K562 (cell line): Measurements from ENCODE around the gene FAM24B. TPM values are rescaled to one million over a fixed set of nuclear protein-coding genes. Genes with fewer than 3 reads are reported as not detected.

Experiments
- ATAC-seq: fragments of 200-7000 bp; cut with Tn5 transposase; 3 replicates; pipeline ENCODE4 v1.9.1; 2020; ENCODE audit warnings: moderate library complexity
- BruUV-seq: library from RNA; stranded (reverse); fragments of 400-500 nt; replicated peaks from 2 replicates; lab custom pipeline; 2021; lab: Mats Ljungman, UMichigan
- CTCF ChIA-PET: fragments of 300-600 bp; formaldehyde crosslinking; extraction: SDS; loops from one replicate; lab custom pipeline; 2021; ENCODE audit warnings: low intra/inter-chr PET ratio; lab: Yijun Ruan, JAX
- POLR2A ChIA-PET: fragments of 300-600, 350-650 bp; sonication (Branson Sonifier 250); formaldehyde crosslinking; extraction: SDS; loops from one replicate; lab custom pipeline; 2021; ENCODE audit warnings: antibody characterized with exemption, inconsistent platforms; lab: Yijun Ruan, JAX
- DNase-seq, 4 experiments: peaks; one replicate each; pipeline versions ENCODE4 v3.0.0 to v3.0.0-alpha.2; 2011 to 2018; ENCODE audit warnings: low spot score in 3 of 4, mixed read lengths in 3 of 4; ENCODE audit errors: extremely low read depth in 1 of 4
- FAIRE-seq: peaks from 2 replicates; lab custom pipeline; 2011; peaks lifted over from hg19 to GRCh38; lab: Jason Lieb, UNC
- H2AFZ ChIP-seq: 2 replicates; pipeline ENCODE4 v1.6.0; 2011; ENCODE audit warnings: low read depth, low read length, control low read depth, inconsistent platforms
- H3K27ac ChIP-seq: fragments of 200-600 bp; 3 replicates; pipeline ENCODE4 v1.8.0; 2011; ENCODE audit warnings: low read depth, mild to moderate bottlenecking, control low read depth, inconsistent platforms, low read length, moderate library complexity, mixed read lengths; ENCODE audit errors: extremely low read depth
- H3K27me3 ChIP-seq, 2 experiments: fragments of 300-600 bp in 1 of 2; 2 replicates in 1 of 2; 3 replicates in 1 of 2; pipeline versions ENCODE4 v1.6.0 to v1.8.0; 2011; ENCODE audit warnings: inconsistent platforms in 2 of 2, low read length in 2 of 2, mild to moderate bottlenecking in 1 of 2, mixed read lengths in 1 of 2, moderate library complexity in 1 of 2; ENCODE audit not compliant: control insufficient read depth in 2 of 2, insufficient read depth in 2 of 2
- H3K36me3 ChIP-seq: fragments of 300-600 bp; 3 replicates; pipeline ENCODE4 v1.8.0; 2011; ENCODE audit warnings: mild to moderate bottlenecking, low read length, inconsistent platforms; ENCODE audit not compliant: control insufficient read depth, insufficient read depth
- H3K4me1 ChIP-seq, 2 experiments: fragments of 200-600 bp in 1 of 2; replicated peaks in 1 of 2; 2 replicates in 1 of 2; 3 replicates in 1 of 2; pipeline versions ENCODE4 v1.5.1 to v1.8.0; 2011; ENCODE audit warnings: inconsistent platforms in 2 of 2, low read length in 2 of 2, mild to moderate bottlenecking in 1 of 2, mixed read lengths in 1 of 2, moderate library complexity in 1 of 2; ENCODE audit not compliant: control insufficient read depth in 2 of 2, insufficient read depth in 2 of 2
- H3K4me2 ChIP-seq: 2 replicates; pipeline ENCODE4 v1.6.1; 2011; ENCODE audit warnings: low read length, control low read depth, inconsistent platforms, mixed read lengths; ENCODE audit not compliant: insufficient read depth
- H3K4me3 ChIP-seq: fragments of 200-600 bp; sonication (generic), shearing (Covaris generic); 2 replicates; pipeline ENCODE4 v1.5.1; 2016; ENCODE audit warnings: control low read depth, inconsistent platforms
- H3K79me2 ChIP-seq: fragments of 200-600 bp; 3 replicates; pipeline ENCODE4 v1.8.0; 2011; ENCODE audit warnings: low read length, inconsistent platforms; ENCODE audit not compliant: control insufficient read depth, insufficient read depth
- H3K9ac ChIP-seq, 2 experiments: 2 replicates each; pipeline versions ENCODE4 v1.6.0 to v1.6.1; 2011; ENCODE audit warnings: low read depth in 2 of 2, low read length in 2 of 2, control low read depth in 1 of 2, inconsistent platforms in 1 of 2, mild to moderate bottlenecking in 1 of 2, mixed read lengths in 1 of 2; ENCODE audit not compliant: insufficient read depth in 1 of 2
- H3K9me1 ChIP-seq: one replicate; pipeline ENCODE4 v1.6.0; 2011; ENCODE audit warnings: inconsistent platforms, mild to moderate bottlenecking, low read length, moderate library complexity; ENCODE audit not compliant: control insufficient read depth, insufficient read depth
- H3K9me3 ChIP-seq: replicated peaks from 2 replicates; pipeline ENCODE4 v1.5.1; 2011; ENCODE audit warnings: low read depth, low read length, inconsistent platforms; ENCODE audit not compliant: control insufficient read depth, insufficient read depth
- H4K20me1 ChIP-seq: replicated peaks from 2 replicates; pipeline ENCODE4 v1.6.1; 2011; ENCODE audit warnings: low read length, inconsistent platforms, mixed read lengths; ENCODE audit not compliant: control insufficient read depth, insufficient read depth
- ERF ChIP-seq: fragments of 450-650 bp; formaldehyde crosslinking; IDR thresholded peaks from 2 replicates; pipeline ENCODE4 v1.4.0; 2020; ENCODE audit warnings: mild to moderate bottlenecking, mixed read lengths
- NFIC ChIP-seq: fragments of 450-650 bp; IDR thresholded peaks from 2 replicates; pipeline ENCODE4 v1.6.1; 2017; ENCODE audit warnings: mild to moderate bottlenecking, inconsistent platforms
- NONO ChIP-seq, 2 experiments: fragments of 200-400 bp in 1 of 2; fragments of 450-650 bp in 1 of 2; formaldehyde crosslinking in 1 of 2; IDR thresholded peaks; 2 replicates each; pipeline ENCODE4 v1.6.1; 2017; ENCODE audit warnings: low read depth in 2 of 2, mild to moderate bottlenecking in 2 of 2, moderate library complexity in 2 of 2, low read length in 1 of 2
- ZNF121 ChIP-seq: sonication (generic); formaldehyde crosslinking; conservative IDR thresholded peaks from 2 replicates; pipeline ENCODE4 v1.8.0; 2022; ENCODE audit warnings: missing genetic modification reagents
- WGBS: fragments of 100-300 bp; shearing (Covaris generic); methylation state at CpG from one replicate; pipeline ENCODE4 v1.1.6; 2016; ENCODE audit warnings: low coverage, mixed read lengths; ENCODE audit not compliant: insufficient coverage; ENCODE audit errors: missing lambda C conversion rate; 5-methylcytosine and 5-hydroxymethylcytosine counted together
- in situ Hi-C: fragments of 300-500 bp; cut with MboI; formaldehyde crosslinking; loops from 4 replicates; pipeline ENCODE4 v1.15.0; 2018; ENCODE audit warnings: inconsistent platforms, mixed read lengths
- intact Hi-C: fragments of 100-400 bp; cut with micrococcal nuclease; formaldehyde crosslinking; loops from 2 replicates; pipeline ENCODE4 v1.14.2; 2022
- polyA plus RNA-seq, 8 experiments: library from polyadenylated mRNA; depleted of rRNA in 4 of 8; stranded (reverse) in 5 of 8; unstranded in 3 of 8; fragments of >200 nt; fragmentation: Nextera tagmentation in 2 of 8; fragmentation: Illumina TruSeq in 1 of 8; extraction: Ambion mirVana in 2 of 8; extraction: Trizol in 1 of 8; gene quantifications; 2 replicates each; pipeline versions ENCODE4 v1.2.1 to v1.2.3, GENCODE V29; 2011 to 2014; ENCODE audit warnings: inconsistent platforms in 1 of 8, missing spikeins in 1 of 8
- total RNA-seq, 7 experiments: library from RNA; depleted of rRNA in 6 of 7; stranded (reverse); fragments of >200 nt in 6 of 7; fragmentation: Illumina TruSeq in 2 of 7; extraction: Trizol in 2 of 7; gene quantifications; 2 replicates each; pipeline versions ENCODE4 v1.2.1 to v1.2.3, GENCODE V29; 2011 to 2021; ENCODE audit warnings: low replicate concordance in 1 of 7

FAM24B gene
- total and polyA plus RNA-seq, 9 of the 15 experiments (the other 6 are each of a cell fraction or from before 2014, with no cell fraction given) = 6.0 to 19.6 (median 9.2) TPM

GRCh38 chr10:122876467-122876855, 2.9 kb downstream of the FAM24B start (continued):
- no peak for TF ChIP-seq NONO (IDR thresholded peaks at IDR 0.05; ENCODE audit: low read depth in 2 of 2, low read length in 1 of 2)
- no peak for TF ChIP-seq ERF

- DNase-seq (no peak), ATAC-seq (no peak), FAIRE-seq (no peak)
- Histone ChIP-seq H3K36me3 (peaks cover 21% of the 10 kb centered on the region; the same call in 1 of the 3 replicates), H3K27ac (no peak overlapping the region), H3K4me2 (no peak overlapping the region), H3K9me1 (peaks cover 2% of the 10 kb centered on the region), H3K4me1 (peaks cover 9 to 23% of the 10 kb centered on the region in 2 experiments), H3K9ac (no peak overlapping the region), H2AFZ (no peak overlapping the region), H3K27me3 (no peaks in the 10 kb centered on the region), H4K20me1 (no peaks in the 10 kb centered on the region), H3K9me3 (no peaks in the 10 kb centered on the region), H3K4me3 (no peak overlapping the region), H3K79me2 (peaks cover 74% of the 10 kb centered on the region)
- ChIA-PET POLR2A (interaction anchor here (0.6 to 1.4 kb wide), 4 partner anchors 9 to 208 kb away, joined by 3 to 5 read pairs (median 4); no protein-coding TSS in a partner anchor), CTCF (no interaction called here)
- intact Hi-C loops = loop anchor here (5.0 kb wide), 1 partner anchor 76 kb away; the partner anchor contains the start of gene C10orf88
- in situ Hi-C loops = no loop called here
- 44% methylated on average over 6 of the region's 6 CpGs for WGBS
- BruUV-seq = no TSS peak
- TF ChIP-seq ZNF121 = no peak
- TF ChIP-seq NFIC = peak; percentile 62
Measured at GRCh38 chr10:122875843-122876466, 3.4 kb downstream of the FAM24B start.
